T47D (cell line): Measurements from ENCODE around the gene AIMP1.
A peak's percentile ranks its signal among the peaks of the same experiment; 100 is the strongest.

ENCODE experiments used
- DNase-seq, 2 experiments: peaks; one replicate each; pipeline versions ENCODE4 v3.0.0 to v3.0.0-alpha.2; 2011 to 2012; ENCODE audit warnings: low read depth in 1 of 2, low spot score in 1 of 2
- JUND ChIP-seq: IDR thresholded peaks from 2 replicates; pipeline ENCODE4 v1.6.1; 2012; ENCODE audit warnings: low read depth
- in situ Hi-C: cut with HindIII; loops from 2 replicates; pipeline ENCODE4 v1.10.0; 2016; ENCODE audit warnings: low sequenced_read_pairs, low pct_unique_long_range_greater_than_20kb

The AIMP1 gene

GRCh38 chr4:106315968-106316772 is at the start of gene AIMP1, which contains the start of gene TBCK:
Gene AIMP1, plus strand, starts transcription at chr4:106316550. Its CDS starts 8,460 bp downstream, at chr4:106325010.
Gene TBCK, minus strand, starts transcription at chr4:106316209. Its CDS starts 7,249 bp downstream, at chr4:106308960.
- no peak for TF ChIP-seq JUND
- DNase-seq = peak; percentile 63 to 93
- in situ Hi-C loops = no loop called here

DNA sequence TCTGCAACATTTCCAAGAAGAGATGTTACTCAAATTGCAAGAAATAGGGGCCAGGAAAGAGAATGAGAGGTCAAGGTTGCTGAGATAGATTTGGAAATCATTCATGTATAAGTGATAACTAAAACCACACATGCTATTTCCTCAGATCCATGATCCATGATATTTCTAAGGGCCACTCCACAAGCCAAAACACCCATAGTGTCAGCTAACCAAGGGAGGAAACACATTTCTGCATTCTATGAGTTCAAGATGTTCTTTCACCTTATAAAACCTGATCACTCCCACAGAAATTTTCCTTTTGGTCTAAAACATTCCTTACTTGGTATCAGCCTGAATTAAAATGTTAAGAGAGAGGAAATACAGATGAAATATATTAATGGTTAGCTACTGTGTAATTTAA is 47.6 kb upstream of the AIMP1 start:
- no peak for TF ChIP-seq JUND
- DNase-seq = no peak
- in situ Hi-C loops = no loop called here

DNA sequence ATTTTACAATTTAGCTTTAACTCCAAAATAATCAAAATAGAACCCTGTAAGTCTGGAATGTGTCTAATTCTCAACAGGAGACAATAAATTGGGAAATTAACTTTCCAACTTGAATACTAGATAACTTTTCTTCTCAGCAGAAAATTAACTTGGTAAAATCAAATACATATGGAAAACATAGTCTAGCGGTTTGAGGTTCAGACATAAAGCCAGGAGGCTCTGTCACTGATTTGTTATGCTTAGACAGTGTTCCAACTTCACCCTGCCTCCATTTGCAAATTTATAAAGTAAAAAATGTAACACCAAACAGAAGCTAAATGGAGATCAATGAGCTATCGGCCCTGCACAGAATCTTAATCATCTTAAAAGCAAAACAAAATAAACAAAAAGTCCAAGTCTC is 46.6 kb upstream of the AIMP1 start:
- in situ Hi-C loops = no loop called here
- DNase-seq = no peak
- no peak for TF ChIP-seq JUND

DNA sequence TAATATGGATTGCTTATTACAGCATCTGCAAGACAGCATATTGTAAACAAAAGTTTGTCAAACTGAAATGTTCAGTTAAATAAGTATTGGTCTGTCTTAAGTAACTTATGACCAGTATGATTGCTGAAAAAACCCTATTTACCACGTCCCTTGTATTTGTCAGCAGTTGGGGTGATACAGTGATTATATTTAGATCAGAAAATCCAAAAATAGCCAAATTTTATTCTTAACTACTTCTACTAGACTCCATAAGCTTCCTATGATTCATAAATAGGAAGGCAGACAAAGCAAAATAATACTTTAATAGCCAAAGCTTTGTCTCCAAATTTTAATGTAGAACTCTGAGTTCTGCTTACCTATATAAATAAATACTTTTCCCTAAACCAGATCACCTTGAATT is 45.6 kb upstream of the AIMP1 start:
- in situ Hi-C loops = no loop called here
- DNase-seq = no peak
- no peak for TF ChIP-seq JUND

- no peak for DNase-seq
- in situ Hi-C loops = no loop called here
- no peak for TF ChIP-seq JUND
Observed at GRCh38 chr4:106273831-106274230, 42.5 kb upstream of the AIMP1 start.

- no peak for DNase-seq
- in situ Hi-C loops = no loop called here
- TF ChIP-seq JUND = no peak
Observed at GRCh38 chr4:106277140-106277675, 39.1 kb upstream of the AIMP1 start.

DNA sequence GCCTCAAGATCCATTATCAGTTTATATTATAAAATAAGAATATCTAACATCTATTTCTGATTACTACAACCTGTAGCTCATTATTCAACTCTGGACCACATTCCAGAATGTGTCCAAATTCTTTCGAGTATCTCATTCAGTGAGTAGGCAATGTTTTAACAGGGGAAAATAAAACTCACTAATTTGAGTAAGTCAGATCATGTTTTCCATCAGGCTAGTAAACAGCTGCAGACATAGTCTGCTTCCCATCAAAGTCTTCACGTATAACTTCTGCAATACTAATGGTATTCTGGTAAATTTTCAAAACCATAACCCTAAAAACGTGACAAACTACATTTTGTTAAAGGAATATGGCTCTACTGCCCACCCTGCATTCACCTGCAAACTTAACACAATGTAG is 32.1 kb upstream of the AIMP1 start:
- in situ Hi-C loops = no loop called here
- DNase-seq = no peak
- no peak for TF ChIP-seq JUND

DNA sequence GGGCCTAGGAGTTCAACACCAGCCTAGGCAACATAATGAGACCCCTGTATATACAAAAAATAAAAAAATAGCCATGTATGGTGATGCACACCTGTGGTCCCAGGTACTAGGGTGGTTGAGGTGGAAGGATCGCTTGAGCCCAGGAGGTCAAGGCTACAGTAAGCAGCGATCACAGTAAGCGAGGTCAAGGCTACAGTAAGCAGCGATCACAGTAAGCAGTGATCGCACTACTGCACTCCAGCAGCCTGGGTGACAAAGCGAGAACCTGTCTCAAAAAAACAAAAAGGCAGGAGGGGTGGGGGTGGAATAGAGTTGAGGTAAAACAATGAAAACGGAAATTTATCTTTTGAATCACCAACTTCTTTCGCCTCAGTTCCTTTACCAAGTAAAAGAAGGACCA is 29.7 kb upstream of the AIMP1 start:
- in situ Hi-C loops = no loop called here
- no peak for DNase-seq
- no peak for TF ChIP-seq JUND

GRCh38 chr4:106287353-106287969 is 28.9 kb upstream of the AIMP1 start:
- DNase-seq = no peak
- no peak for TF ChIP-seq JUND
- in situ Hi-C loops = no loop called here

GRCh38 chr4:106289737-106290136 is 26.6 kb upstream of the AIMP1 start:
- in situ Hi-C loops = no loop called here
- no peak for DNase-seq
- no peak for TF ChIP-seq JUND

DNA sequence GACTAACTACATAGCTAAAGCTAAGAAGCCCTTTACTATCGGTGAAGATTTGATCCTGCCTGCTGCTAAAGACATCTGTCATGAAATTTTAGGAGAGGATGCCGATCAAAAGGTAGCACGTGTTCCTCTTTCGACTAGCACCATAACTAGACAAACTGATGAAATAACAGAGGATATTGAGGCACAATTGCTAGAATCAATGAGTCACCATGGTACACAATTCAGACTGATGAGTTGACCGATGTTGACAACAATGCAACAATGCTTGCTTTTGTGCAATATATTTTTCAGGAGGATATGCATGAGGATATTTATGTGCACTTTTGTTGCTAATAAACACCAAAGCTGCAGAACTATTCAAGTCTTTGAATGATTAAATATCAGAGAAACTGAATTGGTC is 24.7 kb upstream of the AIMP1 start:
- no peak for TF ChIP-seq JUND
- in situ Hi-C loops = no loop called here
- DNase-seq = no peak

DNA sequence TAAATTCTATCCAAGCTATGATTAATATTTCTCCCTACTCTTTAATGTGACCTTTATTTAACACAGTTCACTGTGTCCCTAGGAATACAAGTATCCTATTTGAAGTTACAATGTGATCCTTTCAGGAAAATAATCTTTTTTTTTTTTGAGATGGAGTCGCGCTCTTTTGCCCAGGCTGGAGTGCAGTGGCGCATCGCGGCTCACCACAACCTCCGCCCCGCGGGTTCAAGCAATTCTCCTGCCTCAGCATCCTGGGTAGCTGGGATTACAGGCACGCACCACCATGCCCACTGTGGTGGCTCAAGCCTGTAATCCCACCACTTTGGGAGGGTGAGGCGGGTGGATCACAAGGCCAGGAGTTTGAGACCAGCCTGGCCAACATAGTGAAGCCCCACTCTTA is 22.3 kb upstream of the AIMP1 start:
- in situ Hi-C loops = no loop called here
- no peak for TF ChIP-seq JUND
- DNase-seq = no peak

- in situ Hi-C loops = no loop called here
- TF ChIP-seq JUND = no peak
Observed at GRCh38 chr4:106297245-106298035, 18.9 kb upstream of the AIMP1 start.

More at GRCh38 chr4:106297245-106298035, 18.9 kb upstream of the AIMP1 start:
- DNase-seq = no peak
